SK-N-SH (cell line): ENCODE results near the gene CACNA1H. TPM values are rescaled to one million over a fixed set of nuclear protein-coding genes. Genes with fewer than 3 reads are reported as not detected.

ENCODE experiments used
- CTCF ChIA-PET: fragments of 300-600, 350-600 bp; formaldehyde crosslinking; extraction: SDS; loops from one replicate; lab custom pipeline; 2021; lab: Yijun Ruan, JAX
- POLR2A ChIA-PET: fragments of 350-600 bp; sonication (Branson Sonifier 250); formaldehyde crosslinking; extraction: SDS; loops from one replicate; lab custom pipeline; 2020; ENCODE audit warnings: antibody characterized with exemption, inconsistent platforms; lab: Yijun Ruan, JAX
- DNase-seq: peaks from one replicate; pipeline ENCODE4 v3.0.0; 2012
- H2AFZ ChIP-seq: fragments of 200-600 bp; sonication (generic); 2 replicates; pipeline ENCODE4 v1.8.1; 2016; ENCODE audit warnings: antibody characterized with exemption, mild to moderate bottlenecking, low read depth
- H3F3A ChIP-seq: fragments of 200-600 bp; sonication (generic); replicated peaks from 2 replicates; pipeline ENCODE3; 2016; ENCODE audit warnings: antibody characterized with exemption, mild to moderate bottlenecking; ENCODE audit not compliant: insufficient read depth
- H3K27ac ChIP-seq, 2 experiments: fragments of 200-500 bp in 1 of 2; fragments of 200-600 bp in 1 of 2; sonication (Bioruptor generic) in 1 of 2; sonication (generic), shearing (Covaris generic) in 1 of 2; 2 replicates each; pipeline versions ENCODE4 v1.5.1 to v1.6.1; 2014 to 2016; ENCODE audit warnings: low read depth in 2 of 2, inconsistent platforms in 1 of 2, low read length in 1 of 2, mild to moderate bottlenecking in 1 of 2, mixed read lengths in 1 of 2
- H3K27me3 ChIP-seq: fragments of 200-600 bp; sonication (generic), shearing (Covaris generic); 2 replicates; pipeline ENCODE4 v1.6.1; 2016; ENCODE audit warnings: mixed run types; ENCODE audit not compliant: insufficient read depth
- H3K36me3 ChIP-seq, 2 experiments: fragments of 200-500 bp in 1 of 2; fragments of 200-600 bp in 1 of 2; sonication (Bioruptor generic) in 1 of 2; sonication (generic) in 1 of 2; replicated peaks in 1 of 2; 2 replicates each; pipeline versions ENCODE3 to v1.5.1; 2014 to 2016; ENCODE audit warnings: low read length in 1 of 2, mild to moderate bottlenecking in 1 of 2; ENCODE audit not compliant: insufficient read depth in 2 of 2, control insufficient read depth in 1 of 2
- H3K4me1 ChIP-seq, 2 experiments: fragments of 200-500 bp in 1 of 2; fragments of 200-600 bp in 1 of 2; sonication (Bioruptor generic) in 1 of 2; sonication (generic), shearing (Covaris generic) in 1 of 2; 2 replicates each; pipeline versions ENCODE4 v1.5.1 to v1.6.1; 2014 to 2016; ENCODE audit warnings: low read depth in 1 of 2, low read length in 1 of 2, mixed run types in 1 of 2; ENCODE audit not compliant: insufficient read depth in 2 of 2, control insufficient read depth in 1 of 2
- H3K4me2 ChIP-seq: fragments of 200-600 bp; sonication (generic), shearing (Covaris generic); 2 replicates; pipeline ENCODE4 v1.6.1; 2017; ENCODE audit warnings: mixed run types
- H3K4me3 ChIP-seq, 2 experiments: fragments of 200-500 bp in 1 of 2; fragments of 200-600 bp in 1 of 2; sonication (Bioruptor generic) in 1 of 2; sonication (generic), shearing (Covaris generic) in 1 of 2; 2 replicates each; pipeline versions ENCODE4 v1.5.1 to v1.8.1; 2014 to 2016; ENCODE audit warnings: low read depth in 2 of 2, inconsistent platforms in 1 of 2, low read length in 1 of 2, mild to moderate bottlenecking in 1 of 2, mixed read lengths in 1 of 2, moderate library complexity in 1 of 2
- H3K79me2 ChIP-seq: fragments of 200-600 bp; sonication (generic); 2 replicates; pipeline ENCODE4 v1.8.1; 2017; ENCODE audit warnings: mild to moderate bottlenecking; ENCODE audit not compliant: insufficient read depth
- H3K9ac ChIP-seq: fragments of 200-600 bp; sonication (generic); 2 replicates; pipeline ENCODE4 v1.6.1; 2017; ENCODE audit warnings: mixed run types
- H3K9me2 ChIP-seq: fragments of 200-600 bp; sonication (generic); 2 replicates; pipeline ENCODE4 v1.6.1; 2017; ENCODE audit warnings: mixed run types
- H3K9me3 ChIP-seq: fragments of 200-600 bp; sonication (generic); 2 replicates; pipeline ENCODE4 v1.6.1; 2017; ENCODE audit warnings: mixed run types, mild to moderate bottlenecking, moderate library complexity
- H4K20me1 ChIP-seq: fragments of 200-600 bp; sonication (generic); 2 replicates; pipeline ENCODE4 v1.6.1; 2017; ENCODE audit warnings: mild to moderate bottlenecking, mixed run types; ENCODE audit not compliant: insufficient read depth
- CHD2 ChIP-seq: fragments of 150-350 bp; IDR thresholded peaks from 2 replicates; pipeline ENCODE4 v1.6.1; 2018; ENCODE audit warnings: low read length; ENCODE audit not compliant: partially characterized antibody
- EZH2phosphoT487 ChIP-seq: fragments of 200-600 bp; sonication (generic); IDR thresholded peaks from 2 replicates; pipeline ENCODE4 v1.6.1; 2017; ENCODE audit warnings: low read depth, mixed run types, mild to moderate bottlenecking, antibody characterized with exemption, moderate library complexity, borderline replicate concordance
- FOXJ3 ChIP-seq: sonication (generic); formaldehyde crosslinking; IDR thresholded peaks from 2 replicates; pipeline ENCODE4 v1.5.1; 2020; ENCODE audit warnings: mild to moderate bottlenecking, missing genetic modification reagents
- FOXM1 ChIP-seq: IDR thresholded peaks from 2 replicates; pipeline ENCODE4 v1.4.0; 2012; ENCODE audit warnings: low read depth, mild to moderate bottlenecking
- GABPA ChIP-seq: IDR thresholded peaks from 2 replicates; pipeline ENCODE4 v1.4.0; 2012; ENCODE audit warnings: low read depth, mild to moderate bottlenecking
- GATA2 ChIP-seq: sonication (generic); formaldehyde crosslinking; IDR thresholded peaks from 2 replicates; pipeline ENCODE4 v1.5.0; 2020; ENCODE audit warnings: mild to moderate bottlenecking, missing genetic modification reagents
- JUND ChIP-seq: IDR thresholded peaks from 2 replicates; pipeline ENCODE4 v1.4.0; 2012
- MAX ChIP-seq: IDR thresholded peaks from 2 replicates; pipeline ENCODE4 v1.4.0; 2012; ENCODE audit warnings: low read depth
- MEF2A ChIP-seq: IDR thresholded peaks from 2 replicates; pipeline ENCODE4 v1.4.0; 2012; ENCODE audit warnings: low read depth, borderline replicate concordance
- POLR2AphosphoS5 ChIP-seq: IDR thresholded peaks from 2 replicates; pipeline ENCODE4 v1.6.1; 2012; ENCODE audit warnings: low read depth, low read length
- RAD21 ChIP-seq: IDR thresholded peaks from 2 replicates; pipeline ENCODE4 v1.6.1; 2012; ENCODE audit warnings: mild to moderate bottlenecking, low read length
- RFX5 ChIP-seq: IDR thresholded peaks from 2 replicates; pipeline ENCODE4 v1.6.1; 2012; ENCODE audit warnings: mild to moderate bottlenecking, improper control_type of control experiment, low read length
- SIN3A ChIP-seq: IDR thresholded peaks from 2 replicates; pipeline ENCODE4 v1.6.1; 2012; ENCODE audit warnings: low read depth, mild to moderate bottlenecking, low read length, moderate library complexity, borderline replicate concordance
- SMC3 ChIP-seq: IDR thresholded peaks from 2 replicates; pipeline ENCODE4 v1.6.1; 2012; ENCODE audit warnings: low read depth, low read length, improper control_type of control experiment
- TAF1 ChIP-seq: IDR thresholded peaks from 2 replicates; pipeline ENCODE4 v1.6.1; 2012; ENCODE audit warnings: low read depth, mild to moderate bottlenecking, low read length, moderate library complexity, borderline replicate concordance
- TCF12 ChIP-seq: IDR thresholded peaks from 2 replicates; pipeline ENCODE4 v1.4.0; 2012
- USF1 ChIP-seq: IDR thresholded peaks from 2 replicates; pipeline ENCODE4 v1.4.0; 2012; ENCODE audit warnings: low read depth, borderline replicate concordance
- ZBTB33 ChIP-seq: IDR thresholded peaks from 2 replicates; pipeline ENCODE4 v1.4.0; 2012; ENCODE audit warnings: low read depth, borderline replicate concordance
- WGBS: methylation state at CpG from one replicate; pipeline ENCODE4 v1.1.6; 2017; ENCODE audit warnings: low lambda C conversion rate; 5-methylcytosine and 5-hydroxymethylcytosine counted together
- polyA plus RNA-seq, 3 experiments: library from polyadenylated mRNA; depleted of rRNA; stranded (reverse); fragments of >200 nt; gene quantifications; 2 replicates each; pipeline ENCODE4 v1.2.3, GENCODE V29; 2012

CACNA1H gene
- polyA plus RNA-seq, 1 of the 3 experiments (the other 2 are of a cell fraction), result not detected

GRCh38 chr16:1264345-1265089 lies 111.6 kb downstream of the CACNA1H start:
- Histone ChIP-seq H3K36me3 (no peaks in the 10 kb centered on the region), H3F3A (peaks cover 10% of the 10 kb centered on the region), H3K27me3 (peaks cover 60% of the 10 kb centered on the region), H3K9me2 (no peaks in the 10 kb centered on the region), H3K79me2 (no peaks in the 10 kb centered on the region), H3K4me1 (no peaks in the 10 kb centered on the region), H3K9ac (no peak overlapping the region), H2AFZ (no peak overlapping the region), H3K27ac (no peak overlapping the region), H4K20me1 (no peaks in the 10 kb centered on the region), H3K4me3 (no peak overlapping the region), H3K4me2 (no peak overlapping the region), H3K9me3 (no peaks in the 10 kb centered on the region)
- DNase-seq, result no peak
- ChIA-PET CTCF (no interaction called here), POLR2A (no interaction called here)
- 76% methylated on average over 16 of the region's 16 CpGs for WGBS
- TF ChIP-seq GATA2 (no peak), CHD2 (no peak), JUND (no peak), RFX5 (no peak), MAX (no peak), TCF12 (no peak), SMC3 (no peak), TAF1 (no peak), RAD21 (no peak), ZBTB33 (no peak), SIN3A (no peak), POLR2AphosphoS5 (no peak), USF1 (no peak), EZH2phosphoT487 (no peak), FOXJ3 (CRISPR knock-in tag) (no peak), GABPA (no peak), MEF2A (no peak), FOXM1 (no peak)
